MM.1S (cell line): ENCODE results near the gene NKX2-3.

ENCODE experiments used
- EZH2 ChIP-seq: fragments of 300-600 bp; sonication (generic); optimal IDR thresholded peaks from 2 replicates; pipeline ENCODE3; 2017; ENCODE audit warnings: low read depth, mild to moderate bottlenecking, antibody characterized with exemption, low read length, mixed read lengths
- TF ChIP-seq, protein P1 (sequence below): fragments of 300-600 bp; sonication (generic); IDR thresholded peaks from 2 replicates; pipeline ENCODE4 v1.5.1; 2016; ENCODE audit warnings: antibody characterized with exemption, low read length, mixed read lengths

DNA sequence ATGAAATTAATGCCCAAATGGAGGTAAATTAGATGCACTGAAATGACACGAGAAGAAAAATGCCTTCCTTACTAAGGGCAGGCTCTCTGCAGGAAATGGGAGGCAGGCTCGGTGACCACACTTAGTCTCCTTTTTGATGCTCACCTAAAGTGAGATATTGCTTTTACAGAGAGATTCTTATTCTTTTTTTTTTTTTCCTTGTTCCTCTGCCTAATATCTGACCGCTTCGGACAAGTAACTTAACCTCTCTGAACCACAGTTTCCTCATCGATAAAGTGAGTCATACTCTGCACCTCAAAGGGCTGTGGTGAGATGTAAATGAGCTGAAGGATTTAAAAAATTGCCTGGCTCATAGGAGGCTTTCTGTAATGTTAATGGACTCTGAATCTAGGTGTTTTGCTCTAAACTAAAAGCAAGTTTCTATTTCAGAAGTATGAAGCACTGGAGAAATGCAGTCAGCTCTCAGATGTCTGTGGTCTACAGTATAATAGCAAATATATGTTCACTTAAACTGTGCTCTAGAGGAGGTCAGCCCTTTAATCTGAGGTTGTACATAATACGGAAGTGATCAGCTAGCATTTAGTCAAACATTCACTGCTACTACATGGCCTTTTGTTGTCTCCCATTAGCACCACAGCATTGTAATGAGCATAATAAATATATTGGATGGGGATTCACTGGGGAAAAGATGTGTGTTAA, 23.2 kb downstream of the NKX2-3 start:
- TF ChIP-seq, protein P1, sequence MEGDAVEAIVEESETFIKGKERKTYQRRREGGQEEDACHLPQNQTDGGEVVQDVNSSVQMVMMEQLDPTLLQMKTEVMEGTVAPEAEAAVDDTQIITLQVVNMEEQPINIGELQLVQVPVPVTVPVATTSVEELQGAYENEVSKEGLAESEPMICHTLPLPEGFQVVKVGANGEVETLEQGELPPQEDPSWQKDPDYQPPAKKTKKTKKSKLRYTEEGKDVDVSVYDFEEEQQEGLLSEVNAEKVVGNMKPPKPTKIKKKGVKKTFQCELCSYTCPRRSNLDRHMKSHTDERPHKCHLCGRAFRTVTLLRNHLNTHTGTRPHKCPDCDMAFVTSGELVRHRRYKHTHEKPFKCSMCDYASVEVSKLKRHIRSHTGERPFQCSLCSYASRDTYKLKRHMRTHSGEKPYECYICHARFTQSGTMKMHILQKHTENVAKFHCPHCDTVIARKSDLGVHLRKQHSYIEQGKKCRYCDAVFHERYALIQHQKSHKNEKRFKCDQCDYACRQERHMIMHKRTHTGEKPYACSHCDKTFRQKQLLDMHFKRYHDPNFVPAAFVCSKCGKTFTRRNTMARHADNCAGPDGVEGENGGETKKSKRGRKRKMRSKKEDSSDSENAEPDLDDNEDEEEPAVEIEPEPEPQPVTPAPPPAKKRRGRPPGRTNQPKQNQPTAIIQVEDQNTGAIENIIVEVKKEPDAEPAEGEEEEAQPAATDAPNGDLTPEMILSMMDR, result no peak
- no peak for TF ChIP-seq EZH2
